PC-3 (cell line): ENCODE data around the gene C3orf52.

Experiments used
- CTCF ChIP-seq: fragments of 300-600 bp; sonication (generic); conservative IDR thresholded peaks from 2 replicates; pipeline ENCODE4 v1.5.1; 2017; ENCODE audit warnings: antibody characterized with exemption, low read depth, mild to moderate bottlenecking, low read length
- EZH2phosphoT487 ChIP-seq: fragments of 300-600 bp; sonication (generic); IDR thresholded peaks from 2 replicates; pipeline ENCODE4 v1.6.1; 2018; ENCODE audit warnings: mild to moderate bottlenecking, antibody characterized with exemption, low read length, borderline replicate concordance

GRCh38 chr3:112090887-112091586 is 4.8 kb downstream of the C3orf52 start:
- TF ChIP-seq EZH2phosphoT487: no peak
- TF ChIP-seq CTCF: no peak
